Mesothelial cell of epicardium (in vitro differentiated cells): Measurements from ENCODE around the gene FLYWCH2. TPM values are rescaled to one million over a fixed set of nuclear protein-coding genes. Genes with fewer than 3 reads are reported as not detected.
"Not testable (repeated sequence)": the region's sequence is repeated elsewhere in the genome, so short reads cannot be mapped to it uniquely, and the experiment has no call there.

ENCODE experiments used
- DNase-seq, 2 experiments: peaks; one replicate each; pipeline ENCODE4 v3.0.0; 2021; ENCODE audit warnings: low spot score in 2 of 2; ENCODE audit not compliant: unreplicated experiment in 2 of 2
- H3K27ac Mint-ChIP-seq: 2 replicates; pipeline ENCODE4 v1.8.0; 2021; ENCODE audit warnings: mixed read lengths
- H3K27me3 Mint-ChIP-seq: 2 replicates; pipeline ENCODE4 v1.8.0; 2021; ENCODE audit warnings: low read depth, mixed read lengths
- H3K36me3 Mint-ChIP-seq: 2 replicates; pipeline ENCODE4 v1.8.0; 2021; ENCODE audit warnings: mixed read lengths
- H3K4me1 Mint-ChIP-seq: 2 replicates; pipeline ENCODE4 v1.8.0; 2021; ENCODE audit warnings: mixed read lengths
- H3K4me3 Mint-ChIP-seq: 2 replicates; pipeline ENCODE4 v1.8.0; 2021; ENCODE audit warnings: mild to moderate bottlenecking, moderate library complexity, mixed read lengths
- H3K9me3 Mint-ChIP-seq: 2 replicates; pipeline ENCODE4 v1.8.0; 2021; ENCODE audit warnings: mixed read lengths
- CTCF ChIP-seq: fragments of 200-600 bp; sonication (generic); IDR thresholded peaks from one replicate; pipeline ENCODE4 v1.5.0; 2021; ENCODE audit warnings: antibody characterized with exemption; ENCODE audit not compliant: unreplicated experiment
- total RNA-seq: library from RNA; stranded (reverse); gene quantifications from 3 replicates; pipeline ENCODE4 v1.2.1, GENCODE V29; 2021

FLYWCH2 gene
- total RNA-seq, 1 donor from 2014 or later, result 28.6 TPM

GRCh38 chr16:2904100-2904921 lies 21.3 kb downstream of the FLYWCH2 start:
- peak; percentile 71 to 85 for DNase-seq
- peak overlapping the region; percentile 91 for H3K27ac Mint-ChIP-seq
- peaks cover 1% of the 10 kb centered on the region for H3K36me3 Mint-ChIP-seq
- no peaks in the 10 kb centered on the region for H3K9me3 Mint-ChIP-seq
- H3K4me1 Mint-ChIP-seq, result peaks cover 11% of the 10 kb centered on the region
- no peaks in the 10 kb centered on the region for H3K27me3 Mint-ChIP-seq
- peak overlapping the region; percentile 93 for H3K4me3 Mint-ChIP-seq
- TF ChIP-seq CTCF, result peak; percentile 78

DNA sequence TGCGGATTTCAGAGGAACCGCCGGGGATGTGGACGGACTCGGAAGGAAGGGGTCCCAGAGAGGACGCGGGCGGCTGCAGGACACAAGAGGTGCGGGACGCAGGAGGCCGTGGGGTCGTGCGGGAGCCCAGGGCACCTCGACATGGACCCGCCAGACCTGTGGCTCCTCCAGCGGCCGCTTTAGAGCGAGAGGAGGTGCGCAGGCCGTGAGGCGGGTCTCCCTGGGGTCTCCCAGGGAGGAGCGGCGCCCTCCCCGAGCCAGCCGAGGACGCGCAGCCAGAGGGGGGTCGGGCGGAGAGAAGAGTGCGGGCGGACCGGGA lies 21.9 kb downstream of the FLYWCH2 start:
- Mint-ChIP-seq H3K27ac (peak overlapping the region; percentile 88), H3K4me3 (peak overlapping the region; percentile 93), H3K27me3 (no peaks in the 10 kb centered on the region), H3K36me3 (peaks cover 1% of the 10 kb centered on the region), H3K9me3 (no peaks in the 10 kb centered on the region), H3K4me1 (peaks cover 11% of the 10 kb centered on the region)
- no peak for TF ChIP-seq CTCF
- no peak for DNase-seq

DNA sequence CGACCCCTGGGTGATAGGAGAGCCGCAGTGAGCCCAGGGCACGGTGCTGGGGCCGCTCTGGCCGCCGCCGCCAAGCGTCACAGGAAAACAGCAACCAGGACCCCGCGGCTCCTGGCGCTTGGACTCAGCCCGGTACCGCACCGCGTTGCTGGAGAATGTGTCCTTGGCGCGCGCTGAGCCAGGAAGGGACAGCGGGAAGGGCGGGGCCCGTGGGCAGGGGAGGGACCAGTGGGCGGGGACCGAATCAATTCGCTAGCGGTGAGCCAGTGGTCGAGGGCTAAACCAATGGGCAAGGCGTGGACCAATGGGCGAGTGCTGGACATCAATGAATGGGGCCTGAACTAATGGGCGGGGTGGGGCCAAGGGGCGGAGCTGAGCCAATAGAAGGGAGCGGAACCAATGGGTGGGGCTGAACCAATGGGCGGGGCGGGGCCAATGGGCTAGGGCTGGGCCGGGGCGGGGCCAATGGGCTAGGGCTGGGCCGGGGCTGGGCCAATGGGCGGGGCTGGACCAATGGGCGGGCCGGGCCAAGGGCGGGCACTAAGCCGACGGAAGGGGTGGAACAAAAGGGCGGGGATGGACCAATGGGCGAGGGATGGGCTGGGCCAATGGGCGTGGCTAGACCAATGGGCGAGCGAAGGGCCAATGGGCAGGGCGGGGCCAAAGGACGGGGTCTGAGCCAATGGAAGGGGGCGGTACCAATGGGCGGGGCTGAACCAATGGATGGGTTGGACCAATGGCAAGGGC lies 22.4 kb downstream of the FLYWCH2 start:
- DNase-seq, result peak; percentile 92 to 94
- no peaks in the 10 kb centered on the region for H3K9me3 Mint-ChIP-seq
- peaks cover 11% of the 10 kb centered on the region for H3K4me1 Mint-ChIP-seq
- H3K4me3 Mint-ChIP-seq, result peak overlapping the region; percentile 93
- TF ChIP-seq CTCF, result no peak
- no peaks in the 10 kb centered on the region for H3K27me3 Mint-ChIP-seq
- H3K36me3 Mint-ChIP-seq, result peaks cover 1% of the 10 kb centered on the region
- H3K27ac Mint-ChIP-seq, result peak overlapping the region; percentile 82

GRCh38 chr16:2905988-2906387 lies 23.0 kb downstream of the FLYWCH2 start:
- DNase-seq, result no peak
- Mint-ChIP-seq H3K9me3 (no peaks in the 10 kb centered on the region), H3K4me1 (peaks cover 11% of the 10 kb centered on the region), H3K27me3 (no peaks in the 10 kb centered on the region), H3K36me3 (peaks cover 1% of the 10 kb centered on the region), H3K27ac (peak overlapping the region; percentile 82), H3K4me3 (peak overlapping the region; percentile 51)
- no peak for TF ChIP-seq CTCF

- not testable (repeated sequence) for H3K36me3 Mint-ChIP-seq, H3K9me3 Mint-ChIP-seq, H3K27ac Mint-ChIP-seq, H3K4me3 Mint-ChIP-seq, H3K27me3 Mint-ChIP-seq
- TF ChIP-seq CTCF, result peak; percentile 50
- peaks cover 16% of the 10 kb centered on the region for H3K4me1 Mint-ChIP-seq
- DNase-seq, result peak in 1 of 2 experiments; percentile 59
These were observed 24.2 kb downstream of the FLYWCH2 start for GRCh38 chr16:2907084-2907753.
